Measurements from ENCODE around the gene MUC21. TPM values are rescaled to one million over a fixed set of nuclear protein-coding genes. Genes with fewer than 3 reads are reported as not detected.

MUC21 gene
- total RNA-seq, 2 donors from 2014 or later = not detected

DNA sequence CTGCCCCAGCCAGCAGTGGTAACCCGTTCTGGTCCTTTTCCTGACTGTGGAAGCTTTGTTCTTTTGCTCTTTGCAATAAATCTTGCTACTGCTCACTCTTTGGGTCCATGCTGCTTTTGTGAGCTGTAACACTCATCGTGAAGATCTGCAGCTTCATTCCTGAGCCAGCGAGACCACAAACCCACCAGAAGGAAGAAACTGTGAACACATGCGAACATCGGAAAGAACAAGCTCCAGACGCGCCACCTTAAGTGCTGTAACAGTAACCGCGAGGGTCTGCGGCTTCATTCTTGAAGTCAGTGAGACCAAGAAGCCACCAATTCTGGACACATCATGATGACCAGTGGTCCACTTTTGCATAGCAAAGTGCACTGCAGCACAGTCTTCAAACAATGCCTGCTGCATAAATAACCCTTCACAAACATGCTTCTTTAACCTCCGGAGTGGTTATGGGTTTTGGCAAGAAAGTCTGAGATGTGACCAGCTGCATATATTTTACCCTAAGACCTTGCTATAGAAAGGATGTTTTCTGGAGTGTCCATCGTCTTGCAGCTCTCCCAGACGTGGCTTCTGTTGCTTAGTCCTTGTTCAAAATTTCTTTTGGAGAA is 17.9 kb downstream of the MUC21 start:
- intact Hi-C loops (cut with DNase I) = no loop called here
- H3K27ac ChIP-seq = no peak overlapping the region
- TF ChIP-seq, protein P1, sequence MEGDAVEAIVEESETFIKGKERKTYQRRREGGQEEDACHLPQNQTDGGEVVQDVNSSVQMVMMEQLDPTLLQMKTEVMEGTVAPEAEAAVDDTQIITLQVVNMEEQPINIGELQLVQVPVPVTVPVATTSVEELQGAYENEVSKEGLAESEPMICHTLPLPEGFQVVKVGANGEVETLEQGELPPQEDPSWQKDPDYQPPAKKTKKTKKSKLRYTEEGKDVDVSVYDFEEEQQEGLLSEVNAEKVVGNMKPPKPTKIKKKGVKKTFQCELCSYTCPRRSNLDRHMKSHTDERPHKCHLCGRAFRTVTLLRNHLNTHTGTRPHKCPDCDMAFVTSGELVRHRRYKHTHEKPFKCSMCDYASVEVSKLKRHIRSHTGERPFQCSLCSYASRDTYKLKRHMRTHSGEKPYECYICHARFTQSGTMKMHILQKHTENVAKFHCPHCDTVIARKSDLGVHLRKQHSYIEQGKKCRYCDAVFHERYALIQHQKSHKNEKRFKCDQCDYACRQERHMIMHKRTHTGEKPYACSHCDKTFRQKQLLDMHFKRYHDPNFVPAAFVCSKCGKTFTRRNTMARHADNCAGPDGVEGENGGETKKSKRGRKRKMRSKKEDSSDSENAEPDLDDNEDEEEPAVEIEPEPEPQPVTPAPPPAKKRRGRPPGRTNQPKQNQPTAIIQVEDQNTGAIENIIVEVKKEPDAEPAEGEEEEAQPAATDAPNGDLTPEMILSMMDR (IDR thresholded peaks at IDR 0.05) = no peak
- H3K27me3 ChIP-seq = no peaks in the 10 kb centered on the region
- H3K36me3 ChIP-seq = no peaks in the 10 kb centered on the region
- no peak for DNase-seq
- H3K9me3 ChIP-seq = no peaks in the 10 kb centered on the region
- H3K4me3 ChIP-seq = no peak overlapping the region
- H3K9ac ChIP-seq (ENCODE audit: low read depth in 2 of 2, low read length in 2 of 2) = no peak overlapping the region
- no peaks in the 10 kb centered on the region for H3K4me1 ChIP-seq

DNA sequence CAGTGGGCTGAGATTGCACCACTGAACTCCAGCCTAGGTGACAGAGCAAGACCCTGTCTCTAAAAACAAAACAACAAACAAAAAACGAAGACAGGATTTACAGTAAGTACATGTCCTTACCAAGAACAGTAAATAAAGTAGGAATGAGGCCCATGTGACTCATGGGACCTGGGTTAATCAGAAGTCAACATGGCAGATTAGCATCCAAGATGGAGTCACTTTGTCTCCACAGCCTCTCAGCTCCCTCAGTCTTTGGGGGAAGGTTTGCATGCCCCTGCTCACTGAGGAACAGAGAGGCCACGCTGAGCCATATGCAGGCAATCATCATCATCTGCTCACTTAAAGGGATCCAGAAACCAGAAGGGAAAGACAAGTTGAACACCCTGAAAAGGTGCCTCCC is 19.0 kb downstream of the MUC21 start:
- no peaks in the 10 kb centered on the region for H3K27me3 ChIP-seq
- TF ChIP-seq, protein P1 (IDR thresholded peaks at IDR 0.05) = no peak
- H3K36me3 ChIP-seq = no peaks in the 10 kb centered on the region
- DNase-seq = no peak
- no peak overlapping the region for H3K4me3 ChIP-seq
- H3K9me3 ChIP-seq = no peaks in the 10 kb centered on the region
- H3K9ac ChIP-seq (ENCODE audit: low read depth in 2 of 2, low read length in 2 of 2) = no peak overlapping the region
- H3K27ac ChIP-seq = no peak overlapping the region
- no peaks in the 10 kb centered on the region for H3K4me1 ChIP-seq
- intact Hi-C loops (cut with DNase I) = no loop called here

DNA sequence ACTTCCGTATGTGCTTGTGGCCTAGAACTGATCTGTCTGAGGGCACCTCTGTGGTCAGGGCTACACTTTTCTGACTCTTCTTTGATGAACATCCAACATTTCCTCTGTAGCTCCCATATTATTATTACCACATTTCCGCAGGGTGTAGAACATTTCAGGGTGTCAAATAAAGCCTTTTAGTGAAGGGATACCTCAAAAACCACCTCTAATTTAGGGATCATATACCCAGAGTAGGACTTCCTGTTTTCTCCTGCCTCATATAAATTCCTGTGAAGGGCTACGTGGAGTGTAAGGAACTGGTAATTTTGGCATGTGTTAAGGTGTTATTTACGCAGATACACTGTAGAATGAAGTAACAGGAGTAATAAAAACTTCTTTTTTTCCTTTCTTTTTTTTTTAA is 21.3 kb downstream of the MUC21 start:
- TF ChIP-seq, protein P1 (IDR thresholded peaks at IDR 0.05) = no peak
- H3K9me3 ChIP-seq = no peaks in the 10 kb centered on the region
- no peaks in the 10 kb centered on the region for H3K4me1 ChIP-seq
- H3K27me3 ChIP-seq = no peaks in the 10 kb centered on the region
- intact Hi-C loops (cut with DNase I) = no loop called here
- no peak for DNase-seq
- no peak overlapping the region for H3K27ac ChIP-seq
- H3K36me3 ChIP-seq = no peaks in the 10 kb centered on the region
- no peak overlapping the region for H3K9ac ChIP-seq (ENCODE audit: low read depth in 2 of 2, low read length in 2 of 2)
- H3K4me3 ChIP-seq = no peak overlapping the region

DNA sequence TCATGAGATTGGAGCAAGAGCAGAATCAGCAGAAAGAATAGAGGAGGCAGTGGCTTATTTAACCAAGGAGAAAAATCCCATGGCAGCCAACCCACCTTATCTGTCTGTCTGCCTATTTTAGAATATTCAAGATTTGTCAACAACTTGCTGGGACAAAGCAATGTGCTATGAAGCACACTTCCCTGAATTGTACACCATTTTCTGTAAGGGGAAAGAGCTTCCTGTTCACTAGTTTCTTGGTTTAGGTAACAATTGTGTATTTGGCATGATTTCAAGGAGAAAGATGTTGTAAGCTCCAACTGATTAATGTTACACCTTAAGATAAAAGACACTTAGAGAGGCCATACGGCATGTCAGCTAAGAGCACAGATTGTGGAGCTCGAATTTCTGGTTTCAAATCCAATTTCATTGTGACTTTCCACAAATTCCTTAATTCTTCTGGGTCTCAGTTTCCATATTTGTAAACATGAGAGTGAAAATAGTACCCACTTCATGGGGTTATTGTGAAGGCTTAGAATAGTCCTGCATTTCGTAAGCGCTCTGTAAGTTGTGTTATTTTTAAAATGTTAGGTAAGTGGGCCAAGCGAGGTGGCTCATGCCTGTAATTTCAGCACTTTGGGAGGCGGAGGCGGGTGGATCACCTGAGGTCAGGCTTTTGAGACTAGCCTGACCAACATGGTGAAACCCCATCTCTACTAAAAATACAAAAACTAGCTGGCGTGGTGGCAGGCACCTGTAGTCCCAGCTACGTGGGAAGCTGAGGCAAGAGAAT is 21.9 kb downstream of the MUC21 start:
- Histone ChIP-seq H3K4me3 (no peak overlapping the region), H3K27me3 (no peaks in the 10 kb centered on the region), H3K4me1 (no peaks in the 10 kb centered on the region), H3K9ac (ENCODE audit: low read depth in 2 of 2, low read length in 2 of 2) (no peak overlapping the region), H3K27ac (no peak overlapping the region), H3K9me3 (no peaks in the 10 kb centered on the region), H3K36me3 (no peaks in the 10 kb centered on the region)
- no peak for DNase-seq
- TF ChIP-seq, protein P1 (IDR thresholded peaks at IDR 0.05) = no peak
- intact Hi-C loops (cut with DNase I) = no loop called here

DNA sequence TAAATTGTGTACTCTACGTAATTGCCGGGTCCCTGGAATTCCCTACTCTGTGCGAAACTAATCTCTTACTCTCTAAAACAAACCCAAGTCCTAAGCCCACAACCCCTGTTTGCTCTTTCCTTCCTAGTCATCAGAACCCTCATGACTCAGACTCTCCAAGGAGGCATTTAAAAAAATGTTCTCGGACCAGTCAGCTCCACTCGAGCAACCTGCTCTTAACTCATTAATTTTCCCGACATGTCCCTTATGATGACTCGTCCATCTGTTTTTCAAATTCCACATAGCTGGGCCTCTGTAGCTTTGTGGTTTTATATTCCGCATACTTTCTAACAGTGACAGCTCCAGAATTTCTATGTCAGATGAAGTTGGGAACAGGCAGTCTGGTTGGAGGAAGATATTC is 24.2 kb downstream of the MUC21 start:
- intact Hi-C loops (cut with DNase I) = no loop called here
- Histone ChIP-seq H3K36me3 (no peaks in the 10 kb centered on the region), H3K27me3 (no peaks in the 10 kb centered on the region), H3K4me1 (no peaks in the 10 kb centered on the region), H3K9ac (ENCODE audit: low read depth in 2 of 2, low read length in 2 of 2) (no peak overlapping the region), H3K27ac (no peak overlapping the region), H3K4me3 (no peak overlapping the region), H3K9me3 (no peaks in the 10 kb centered on the region)
- DNase-seq = no peak
- TF ChIP-seq, protein P1 (IDR thresholded peaks at IDR 0.05) = no peak

Data from colonic mucosa (tissue), 4 donors.